Astrocyte of the hippocampus (primary cell): Measurements from ENCODE around the gene DHDH.

ENCODE experiments used
- DNase-seq: peaks from one replicate; pipeline ENCODE4 v3.0.0; 2011; ENCODE audit warnings: low read depth, low spot score

Gene DHDH

GRCh38 chr19:48966541-48967345 is 33.2 kb downstream of the DHDH start:
- no peak for DNase-seq

- DNase-seq, result peak; percentile 9
Measured at GRCh38 chr19:48967346-48968178, 34.1 kb downstream of the DHDH start.

- DNase-seq, result peak; percentile 8
Measured at GRCh38 chr19:48968179-48968661, 34.7 kb downstream of the DHDH start.

GRCh38 chr19:48968813-48969218 is 35.3 kb downstream of the DHDH start:
- peak; percentile 22 for DNase-seq

- no peak for DNase-seq
Measured at GRCh38 chr19:48969276-48970138, 36.0 kb downstream of the DHDH start.

GRCh38 chr19:48970139-48970766 is 36.8 kb downstream of the DHDH start:
- DNase-seq, result no peak

GRCh38 chr19:48970923-48971395 is 37.5 kb downstream of the DHDH start:
- peak; percentile 90 for DNase-seq

GRCh38 chr19:48975947-48976847 is 42.7 kb downstream of the DHDH start:
- DNase-seq, result no peak

GRCh38 chr19:48977061-48977460 is 43.6 kb downstream of the DHDH start:
- no peak for DNase-seq

GRCh38 chr19:48982280-48982679 is 48.8 kb downstream of the DHDH start:
- DNase-seq, result no peak

GRCh38 chr19:48985711-48986110 is 52.2 kb downstream of the DHDH start:
- DNase-seq, result no peak

- no peak for DNase-seq
Measured at GRCh38 chr19:48986211-48986610, 52.7 kb downstream of the DHDH start.

- DNase-seq, result no peak
Measured at GRCh38 chr19:48987323-48987722, 53.8 kb downstream of the DHDH start.

- no peak for DNase-seq
Measured at GRCh38 chr19:48988286-48988685, 54.8 kb downstream of the DHDH start.

GRCh38 chr19:48988860-48989259 is 55.4 kb downstream of the DHDH start:
- DNase-seq, result no peak

GRCh38 chr19:48989701-48990291 is 56.3 kb downstream of the DHDH start:
- no peak for DNase-seq

GRCh38 chr19:48990400-48990799 is 56.9 kb downstream of the DHDH start:
- no peak for DNase-seq

- DNase-seq, result no peak
Measured at GRCh38 chr19:48991011-48991609, 57.6 kb downstream of the DHDH start.
